ENCODE data around the gene STK10. TPM values are rescaled to one million over a fixed set of nuclear protein-coding genes. Genes with fewer than 3 reads are reported as not detected.
A peak's percentile ranks its signal among the peaks of the same experiment; 100 is the strongest.

Gene STK10
- total RNA-seq, 2 donors from 2014 or later, result 126 to 134 TPM

GRCh38 chr5:172142709-172143215, 45.3 kb downstream of the STK10 start:
- no peak overlapping the region for H3K4me3 Mint-ChIP-seq
- H3K4me1 Mint-ChIP-seq (ENCODE audit: low read depth), result peaks cover 60% of the 10 kb centered on the region
- ATAC-seq (replicated peaks in 1 of 2) (no peak), DNase-seq (no peak)
- H3K36me3 Mint-ChIP-seq (ENCODE audit: insufficient read depth in 2 of 2), result peaks cover 7 to 15% of the 10 kb centered on the region in 2 donors
- H3K27me3 Mint-ChIP-seq (ENCODE audit: low read depth), result no peaks in the 10 kb centered on the region
- H3K9me3 Mint-ChIP-seq, result peaks cover 0 to 2% of the 10 kb centered on the region in 2 donors
- peak overlapping the region; percentile 64 for H3K27ac Mint-ChIP-seq

GRCh38 chr5:172141949-172142319, 46.1 kb downstream of the STK10 start:
- H3K27me3 Mint-ChIP-seq (ENCODE audit: low read depth), result no peaks in the 10 kb centered on the region
- H3K9me3 Mint-ChIP-seq, result peaks cover 0 to 2% of the 10 kb centered on the region in 2 donors
- H3K27ac Mint-ChIP-seq, result peak overlapping the region; percentile 60
- H3K36me3 Mint-ChIP-seq (ENCODE audit: insufficient read depth in 2 of 2), result peaks cover 9 to 17% of the 10 kb centered on the region in 2 donors
- DNase-seq (no peak), ATAC-seq (replicated peaks in 1 of 2) (no peak)
- peaks cover 51% of the 10 kb centered on the region for H3K4me1 Mint-ChIP-seq (ENCODE audit: low read depth)
- H3K4me3 Mint-ChIP-seq, result no peak overlapping the region

GRCh38 chr5:172140866-172141265, 47.2 kb downstream of the STK10 start:
- DNase-seq, result no peak
- Mint-ChIP-seq H3K27ac (peak overlapping the region; percentile 26), H3K9me3 (peaks cover 0 to 2% of the 10 kb centered on the region in 2 donors), H3K4me3 (no peak overlapping the region), H3K36me3 (ENCODE audit: insufficient read depth in 2 of 2) (peaks cover 9 to 14% of the 10 kb centered on the region in 2 donors), H3K27me3 (ENCODE audit: low read depth) (no peaks in the 10 kb centered on the region), H3K4me1 (ENCODE audit: low read depth) (peaks cover 52% of the 10 kb centered on the region)
- no peak for ATAC-seq (replicated peaks in 1 of 2)

- H3K27ac Mint-ChIP-seq, result peak overlapping the region; percentile 65
- peaks cover 0 to 2% of the 10 kb centered on the region in 2 donors for H3K9me3 Mint-ChIP-seq
- H3K36me3 Mint-ChIP-seq (ENCODE audit: insufficient read depth in 2 of 2), result peaks cover 9 to 21% of the 10 kb centered on the region in 2 donors
- no peak for DNase-seq
- no peaks in the 10 kb centered on the region for H3K27me3 Mint-ChIP-seq (ENCODE audit: low read depth)
- no peak for ATAC-seq (replicated peaks in 1 of 2)
- H3K4me1 Mint-ChIP-seq (ENCODE audit: low read depth), result peaks cover 59% of the 10 kb centered on the region
- H3K4me3 Mint-ChIP-seq, result no peak overlapping the region
Observed at GRCh38 chr5:172140120-172140519, 47.9 kb downstream of the STK10 start.

- H3K4me1 Mint-ChIP-seq (ENCODE audit: low read depth), result peaks cover 58% of the 10 kb centered on the region
- peaks cover 13 to 32% of the 10 kb centered on the region in 2 donors for H3K36me3 Mint-ChIP-seq (ENCODE audit: insufficient read depth in 2 of 2)
- H3K27ac Mint-ChIP-seq, result peak overlapping the region; percentile 42
- H3K27me3 Mint-ChIP-seq (ENCODE audit: low read depth), result no peaks in the 10 kb centered on the region
- H3K9me3 Mint-ChIP-seq, result peaks cover 0 to 2% of the 10 kb centered on the region in 2 donors
- ATAC-seq (replicated peaks in 1 of 2), result no peak
- no peak overlapping the region for H3K4me3 Mint-ChIP-seq
- no peak for DNase-seq
Observed at GRCh38 chr5:172137046-172137445, 51.0 kb downstream of the STK10 start.

- DNase-seq, result peak; percentile 43 to 53
- H3K27ac Mint-ChIP-seq, result peak overlapping the region; percentile 80
- ATAC-seq (replicated peaks in 1 of 2), result peak; percentile 95 to 99
- peaks cover 0 to 2% of the 10 kb centered on the region in 2 donors for H3K9me3 Mint-ChIP-seq
- no peaks in the 10 kb centered on the region for H3K27me3 Mint-ChIP-seq (ENCODE audit: low read depth)
- H3K36me3 Mint-ChIP-seq (ENCODE audit: insufficient read depth in 2 of 2), result peaks cover 10 to 27% of the 10 kb centered on the region in 2 donors
- peak overlapping the region; percentile 48 to 62 for H3K4me3 Mint-ChIP-seq
- H3K4me1 Mint-ChIP-seq (ENCODE audit: low read depth), result peaks cover 64% of the 10 kb centered on the region
Observed at GRCh38 chr5:172133359-172134029, 54.5 kb downstream of the STK10 start.

- no peaks in the 10 kb centered on the region for H3K9me3 Mint-ChIP-seq
- peak overlapping the region; percentile 81 for H3K27ac Mint-ChIP-seq
- no peak overlapping the region for H3K4me3 Mint-ChIP-seq
Observed at GRCh38 chr5:172131690-172132089, 56.3 kb downstream of the STK10 start.

GRCh38 chr5:172129256-172129910, 58.6 kb downstream of the STK10 start:
- H3K4me1 Mint-ChIP-seq (ENCODE audit: low read depth), result peaks cover 55% of the 10 kb centered on the region
- H3K27ac Mint-ChIP-seq, result no peak overlapping the region
- ATAC-seq (replicated peaks in 1 of 2) (no peak), DNase-seq (no peak)
- peaks cover 14 to 36% of the 10 kb centered on the region in 2 donors for H3K36me3 Mint-ChIP-seq (ENCODE audit: insufficient read depth in 2 of 2)
- no peaks in the 10 kb centered on the region for H3K27me3 Mint-ChIP-seq (ENCODE audit: low read depth)
- peaks cover 0 to 2% of the 10 kb centered on the region in 2 donors for H3K9me3 Mint-ChIP-seq
- H3K4me3 Mint-ChIP-seq, result no peak overlapping the region

More at GRCh38 chr5:172131690-172132089, 56.3 kb downstream of the STK10 start:
- no peak for DNase-seq
- no peak for ATAC-seq (replicated peaks in 1 of 2)
- Mint-ChIP-seq H3K36me3 (ENCODE audit: insufficient read depth in 2 of 2) (peaks cover 5 to 33% of the 10 kb centered on the region in 2 donors), H3K4me1 (ENCODE audit: low read depth) (peaks cover 72% of the 10 kb centered on the region), H3K27me3 (ENCODE audit: low read depth) (no peaks in the 10 kb centered on the region)

- DNase-seq (no peak), ATAC-seq (replicated peaks in 1 of 2) (no peak)
- Mint-ChIP-seq H3K9me3 (peaks cover 0 to 3% of the 10 kb centered on the region in 2 donors), H3K4me3 (no peak overlapping the region), H3K27me3 (ENCODE audit: low read depth) (no peaks in the 10 kb centered on the region), H3K36me3 (ENCODE audit: insufficient read depth in 2 of 2) (peaks cover 12 to 39% of the 10 kb centered on the region in 2 donors), H3K27ac (peak overlapping the region; percentile 85), H3K4me1 (ENCODE audit: low read depth) (peaks cover 43% of the 10 kb centered on the region)
Observed at GRCh38 chr5:172127581-172127980, 60.4 kb downstream of the STK10 start.

GRCh38 chr5:172123269-172123692, 64.7 kb downstream of the STK10 start:
- Mint-ChIP-seq H3K27ac (no peak overlapping the region), H3K9me3 (peaks cover 0 to 3% of the 10 kb centered on the region in 2 donors), H3K4me3 (no peak overlapping the region), H3K27me3 (ENCODE audit: low read depth) (no peaks in the 10 kb centered on the region), H3K36me3 (ENCODE audit: insufficient read depth in 2 of 2) (peaks cover 12 to 34% of the 10 kb centered on the region in 2 donors), H3K4me1 (ENCODE audit: low read depth) (peaks cover 22% of the 10 kb centered on the region)
- DNase-seq, result no peak
- no peak for ATAC-seq (replicated peaks in 1 of 2)

GRCh38 chr5:172119921-172120688, 67.9 kb downstream of the STK10 start:
- ATAC-seq (replicated peaks in 1 of 2) (no peak), DNase-seq (no peak)
- Mint-ChIP-seq H3K9me3 (peaks cover 0 to 3% of the 10 kb centered on the region in 2 donors), H3K27me3 (ENCODE audit: low read depth) (no peaks in the 10 kb centered on the region), H3K36me3 (ENCODE audit: insufficient read depth in 2 of 2) (peaks cover 14 to 25% of the 10 kb centered on the region in 2 donors), H3K4me3 (no peak overlapping the region), H3K4me1 (ENCODE audit: low read depth) (peaks cover 37% of the 10 kb centered on the region), H3K27ac (peak overlapping the region; percentile 57)

- Mint-ChIP-seq H3K27me3 (ENCODE audit: low read depth) (no peaks in the 10 kb centered on the region), H3K27ac (peak overlapping the region; percentile 59), H3K9me3 (peaks cover 0 to 2% of the 10 kb centered on the region in 2 donors), H3K4me3 (no peak overlapping the region), H3K36me3 (ENCODE audit: insufficient read depth in 2 of 2) (peaks cover 17 to 20% of the 10 kb centered on the region in 2 donors), H3K4me1 (ENCODE audit: low read depth) (peaks cover 40% of the 10 kb centered on the region)
- DNase-seq (no peak), ATAC-seq (replicated peaks in 1 of 2) (no peak)
Observed at GRCh38 chr5:172118891-172119290, 69.1 kb downstream of the STK10 start.

Data from activated T-cell treated with anti-CD3 and anti-CD28 coated beads, Interleukin-2, amount 50 U/mL, for 72 hours (primary cell).